Liver (tissue), 9 donors: ENCODE measurements around the gene DNAH17. TPM values are rescaled to one million over a fixed set of nuclear protein-coding genes. Genes with fewer than 3 reads are reported as not detected.

Experiments
- DNase-seq: peaks from one replicate; pipeline ENCODE4 v3.0.0-alpha.2; 2017; ENCODE audit warnings: low spot score
- H3K27ac ChIP-seq, 2 donors: one replicate each; pipeline ENCODE4 v1.7.0; 2013; ENCODE audit warnings: inconsistent platforms in 2 of 2, low read length in 2 of 2, control low read depth in 1 of 2, low read depth in 1 of 2, mild to moderate bottlenecking in 1 of 2
- H3K27me3 ChIP-seq, 4 donors: one replicate each; pipeline versions ENCODE4 v1.6.1 to v1.7.0; 2013; ENCODE audit warnings: low read length in 3 of 4, inconsistent platforms in 1 of 4, mild to moderate bottlenecking in 1 of 4, moderate library complexity in 1 of 4; ENCODE audit not compliant: control insufficient read depth in 4 of 4, insufficient read depth in 4 of 4
- H3K36me3 ChIP-seq, 4 donors: one replicate each; pipeline versions ENCODE4 v1.6.1 to v1.7.0; 2013; ENCODE audit warnings: low read length in 3 of 4, mild to moderate bottlenecking in 3 of 4, low read depth in 1 of 4, moderate library complexity in 1 of 4; ENCODE audit not compliant: control insufficient read depth in 4 of 4, insufficient read depth in 3 of 4
- H3K4me1 ChIP-seq, 4 donors: one replicate each; pipeline versions ENCODE4 v1.6.1 to v1.7.0; 2013; ENCODE audit warnings: low read length in 3 of 4, mild to moderate bottlenecking in 3 of 4, moderate library complexity in 1 of 4; ENCODE audit not compliant: control insufficient read depth in 4 of 4, insufficient read depth in 4 of 4
- H3K4me3 ChIP-seq, 3 donors: one replicate each; pipeline versions ENCODE4 v1.6.1 to v1.7.0; 2013; ENCODE audit warnings: low read length in 3 of 3, control low read depth in 1 of 3, low read depth in 1 of 3, mild to moderate bottlenecking in 1 of 3
- H3K9ac ChIP-seq, 2 donors: one replicate each; pipeline ENCODE4 v1.7.0; 2013; ENCODE audit warnings: low read length in 2 of 2, mild to moderate bottlenecking in 2 of 2, moderate library complexity in 2 of 2, control low read depth in 1 of 2, low read depth in 1 of 2
- H3K9me3 ChIP-seq, 4 donors: one replicate each; pipeline versions ENCODE4 v1.6.1 to v1.7.0; 2013; ENCODE audit warnings: low read length in 3 of 4; ENCODE audit not compliant: control insufficient read depth in 4 of 4
- EGR1 ChIP-seq, 2 donors: IDR thresholded peaks; 2 replicates each; pipeline ENCODE4 v1.6.1; 2016 to 2018; ENCODE audit warnings: antibody characterized with exemption in 2 of 2, low read depth in 2 of 2
- FOXA1 ChIP-seq: IDR thresholded peaks from 2 replicates; pipeline ENCODE4 v1.6.1; 2016; ENCODE audit warnings: antibody characterized with exemption
- FOXA2 ChIP-seq: IDR thresholded peaks from 2 replicates; pipeline ENCODE4 v1.6.1; 2016; ENCODE audit warnings: antibody characterized with exemption
- GABPA ChIP-seq, 2 donors: IDR thresholded peaks in 1 of 2; conservative IDR thresholded peaks in 1 of 2; 2 replicates each; pipeline ENCODE4 v1.6.1; 2016; ENCODE audit warnings: antibody characterized with exemption in 2 of 2, mild to moderate bottlenecking in 1 of 2, moderate library complexity in 1 of 2
- HNF4A ChIP-seq, 2 donors: conservative IDR thresholded peaks; 2 replicates each; pipeline ENCODE4 v1.6.1; 2016; ENCODE audit warnings: antibody characterized with exemption in 2 of 2, mild to moderate bottlenecking in 2 of 2
- HNF4G ChIP-seq: IDR thresholded peaks from 2 replicates; pipeline ENCODE4 v1.6.1; 2016; ENCODE audit warnings: antibody characterized with exemption
- JUND ChIP-seq, 2 donors: IDR thresholded peaks; 2 replicates each; pipeline ENCODE4 v1.6.1; 2016; ENCODE audit warnings: antibody characterized with exemption in 2 of 2
- NR2F2 ChIP-seq: IDR thresholded peaks from 2 replicates; pipeline ENCODE4 v1.6.1; 2016; ENCODE audit warnings: antibody characterized with exemption
- RAD21 ChIP-seq, 2 donors: IDR thresholded peaks; 2 replicates each; pipeline ENCODE4 v1.6.1; 2016; ENCODE audit warnings: antibody characterized with exemption in 2 of 2, mild to moderate bottlenecking in 2 of 2
- RXRA ChIP-seq, 2 donors: IDR thresholded peaks; 2 replicates each; pipeline ENCODE4 v1.6.1; 2017 to 2018; ENCODE audit warnings: antibody characterized with exemption in 2 of 2, mild to moderate bottlenecking in 1 of 2
- SP1 ChIP-seq: IDR thresholded peaks from 2 replicates; pipeline ENCODE4 v1.6.1; 2018; ENCODE audit warnings: antibody characterized with exemption, mild to moderate bottlenecking
- TAF1 ChIP-seq: conservative IDR thresholded peaks from 2 replicates; pipeline ENCODE4 v1.6.1; 2016; ENCODE audit warnings: antibody characterized with exemption, mild to moderate bottlenecking
- YY1 ChIP-seq: IDR thresholded peaks from 2 replicates; pipeline ENCODE4 v1.6.1; 2016; ENCODE audit warnings: antibody characterized with exemption, mild to moderate bottlenecking
- WGBS: extraction: QIAGEN DNeasy Blood & Tissue Kit; methylation state at CpG from one replicate; pipeline ENCODE4 v1.1.7; 2013; 5-methylcytosine and 5-hydroxymethylcytosine counted together
- polyA plus RNA-seq, 2 donors: library from polyadenylated mRNA; stranded (reverse) in 1 of 2; unstranded in 1 of 2; fragments of 200-250 nt in 1 of 2; fragments of >200 nt in 1 of 2; fragmentation: Nextera tagmentation in 1 of 2; extraction: Ambion mirVana in 1 of 2; gene quantifications; one replicate each; pipeline versions ENCODE4 v1.2.1 to v1.2.3, GENCODE V29; 2013 to 2015
- total RNA-seq, 2 donors: library from RNA; depleted of rRNA; stranded (reverse); fragments of >200 nt; gene quantifications; one replicate each; pipeline ENCODE4 v1.2.3, GENCODE V29; 2014
- TF ChIP-seq, protein P1 (sequence below): fragments of 150-350 bp; IDR thresholded peaks from 2 replicates; pipeline ENCODE4 v1.5.1; 2017; ENCODE audit warnings: improper control_type of control experiment, low read depth, low read length; ENCODE audit not compliant: missing input control
- TF ChIP-seq, protein P2 (sequence below): IDR thresholded peaks from 2 replicates; pipeline ENCODE4 v1.6.1; 2016; ENCODE audit warnings: antibody characterized with exemption, mild to moderate bottlenecking
- TF ChIP-seq, protein P3 (sequence below): IDR thresholded peaks from 2 replicates; pipeline ENCODE4 v1.6.1; 2016; ENCODE audit warnings: antibody characterized with exemption
- TF ChIP-seq, protein P4 (sequence below): IDR thresholded peaks from 2 replicates; pipeline ENCODE4 v1.6.1; 2016; ENCODE audit warnings: antibody characterized with exemption
- TF ChIP-seq, protein P5 (sequence below): IDR thresholded peaks from 2 replicates; pipeline ENCODE4 v1.6.1; 2016; ENCODE audit warnings: antibody characterized with exemption
- donor health status: healthy.
- donor health status: healthy.
- donor health status: healthy.
- donor health status: healthy.
- donor health status: healthy.

Gene DNAH17
- total and polyA plus RNA-seq, 4 donors: 0.09 to 0.79 TPM; not detected in 2

DNA sequence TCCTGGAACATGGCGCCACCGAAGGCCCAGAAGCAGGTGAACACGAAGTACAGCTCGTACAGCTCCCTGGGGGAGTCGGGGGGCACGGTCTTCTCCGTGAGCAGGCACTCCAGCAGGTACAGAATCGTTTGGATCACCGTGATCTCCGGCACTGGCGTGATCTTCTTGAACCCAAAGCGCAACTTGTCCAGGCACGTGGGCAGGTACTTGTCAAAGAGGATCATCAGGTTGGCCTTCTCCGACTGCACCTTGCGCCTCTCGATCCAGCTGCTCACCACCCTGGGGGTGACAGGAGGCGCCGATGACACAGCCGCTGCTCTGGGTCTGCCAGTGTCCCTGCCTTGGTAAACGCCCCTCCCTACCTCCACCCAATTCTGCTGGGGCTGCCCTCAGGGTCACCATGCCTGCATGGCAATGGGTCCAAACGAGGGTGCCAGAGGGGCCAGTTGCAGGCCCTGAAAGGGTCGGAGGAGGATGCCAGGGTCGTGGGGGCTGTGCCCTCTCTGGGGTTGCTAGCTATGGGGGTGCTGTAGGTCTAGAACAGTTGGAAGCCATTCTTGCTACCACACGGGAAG lies 90.9 kb downstream of the DNAH17 start:
- Histone ChIP-seq H3K4me3 (no peak overlapping the region), H3K36me3 (no peaks in the 10 kb centered on the region), H3K9ac (no peak overlapping the region), H3K4me1 (no peaks in the 10 kb centered on the region), H3K27me3 (peaks cover 0 to 4% (median 0%) of the 10 kb centered on the region in 4 donors), H3K27ac (no peak overlapping the region), H3K9me3 (no peaks in the 10 kb centered on the region)
- WGBS: 92% methylated on average over 24 of the region's 24 CpGs
- TF ChIP-seq EGR1 (IDR thresholded peaks at IDR 0.05; ENCODE audit: low read depth in 2 of 2) (no peak), TAF1 (no peak), GABPA (IDR thresholded peaks at IDR 0.05 in 1 of 2, conservative IDR thresholded peaks at IDR 0.05 in 1 of 2) (no peak), SP1 (no peak), HNF4G (no peak), FOXA1 (no peak), RXRA (IDR thresholded peaks at IDR 0.05) (no peak), YY1 (no peak), RAD21 (IDR thresholded peaks at IDR 0.05) (no peak), FOXA2 (no peak), JUND (IDR thresholded peaks at IDR 0.05) (no peak), HNF4A (conservative IDR thresholded peaks at IDR 0.05) (no peak), NR2F2 (no peak)
- TF ChIP-seq, protein P1, sequence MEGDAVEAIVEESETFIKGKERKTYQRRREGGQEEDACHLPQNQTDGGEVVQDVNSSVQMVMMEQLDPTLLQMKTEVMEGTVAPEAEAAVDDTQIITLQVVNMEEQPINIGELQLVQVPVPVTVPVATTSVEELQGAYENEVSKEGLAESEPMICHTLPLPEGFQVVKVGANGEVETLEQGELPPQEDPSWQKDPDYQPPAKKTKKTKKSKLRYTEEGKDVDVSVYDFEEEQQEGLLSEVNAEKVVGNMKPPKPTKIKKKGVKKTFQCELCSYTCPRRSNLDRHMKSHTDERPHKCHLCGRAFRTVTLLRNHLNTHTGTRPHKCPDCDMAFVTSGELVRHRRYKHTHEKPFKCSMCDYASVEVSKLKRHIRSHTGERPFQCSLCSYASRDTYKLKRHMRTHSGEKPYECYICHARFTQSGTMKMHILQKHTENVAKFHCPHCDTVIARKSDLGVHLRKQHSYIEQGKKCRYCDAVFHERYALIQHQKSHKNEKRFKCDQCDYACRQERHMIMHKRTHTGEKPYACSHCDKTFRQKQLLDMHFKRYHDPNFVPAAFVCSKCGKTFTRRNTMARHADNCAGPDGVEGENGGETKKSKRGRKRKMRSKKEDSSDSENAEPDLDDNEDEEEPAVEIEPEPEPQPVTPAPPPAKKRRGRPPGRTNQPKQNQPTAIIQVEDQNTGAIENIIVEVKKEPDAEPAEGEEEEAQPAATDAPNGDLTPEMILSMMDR: no peak
- TF ChIP-seq, protein P2, sequence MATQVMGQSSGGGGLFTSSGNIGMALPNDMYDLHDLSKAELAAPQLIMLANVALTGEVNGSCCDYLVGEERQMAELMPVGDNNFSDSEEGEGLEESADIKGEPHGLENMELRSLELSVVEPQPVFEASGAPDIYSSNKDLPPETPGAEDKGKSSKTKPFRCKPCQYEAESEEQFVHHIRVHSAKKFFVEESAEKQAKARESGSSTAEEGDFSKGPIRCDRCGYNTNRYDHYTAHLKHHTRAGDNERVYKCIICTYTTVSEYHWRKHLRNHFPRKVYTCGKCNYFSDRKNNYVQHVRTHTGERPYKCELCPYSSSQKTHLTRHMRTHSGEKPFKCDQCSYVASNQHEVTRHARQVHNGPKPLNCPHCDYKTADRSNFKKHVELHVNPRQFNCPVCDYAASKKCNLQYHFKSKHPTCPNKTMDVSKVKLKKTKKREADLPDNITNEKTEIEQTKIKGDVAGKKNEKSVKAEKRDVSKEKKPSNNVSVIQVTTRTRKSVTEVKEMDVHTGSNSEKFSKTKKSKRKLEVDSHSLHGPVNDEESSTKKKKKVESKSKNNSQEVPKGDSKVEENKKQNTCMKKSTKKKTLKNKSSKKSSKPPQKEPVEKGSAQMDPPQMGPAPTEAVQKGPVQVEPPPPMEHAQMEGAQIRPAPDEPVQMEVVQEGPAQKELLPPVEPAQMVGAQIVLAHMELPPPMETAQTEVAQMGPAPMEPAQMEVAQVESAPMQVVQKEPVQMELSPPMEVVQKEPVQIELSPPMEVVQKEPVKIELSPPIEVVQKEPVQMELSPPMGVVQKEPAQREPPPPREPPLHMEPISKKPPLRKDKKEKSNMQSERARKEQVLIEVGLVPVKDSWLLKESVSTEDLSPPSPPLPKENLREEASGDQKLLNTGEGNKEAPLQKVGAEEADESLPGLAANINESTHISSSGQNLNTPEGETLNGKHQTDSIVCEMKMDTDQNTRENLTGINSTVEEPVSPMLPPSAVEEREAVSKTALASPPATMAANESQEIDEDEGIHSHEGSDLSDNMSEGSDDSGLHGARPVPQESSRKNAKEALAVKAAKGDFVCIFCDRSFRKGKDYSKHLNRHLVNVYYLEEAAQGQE: no peak
- TF ChIP-seq, protein P3, sequence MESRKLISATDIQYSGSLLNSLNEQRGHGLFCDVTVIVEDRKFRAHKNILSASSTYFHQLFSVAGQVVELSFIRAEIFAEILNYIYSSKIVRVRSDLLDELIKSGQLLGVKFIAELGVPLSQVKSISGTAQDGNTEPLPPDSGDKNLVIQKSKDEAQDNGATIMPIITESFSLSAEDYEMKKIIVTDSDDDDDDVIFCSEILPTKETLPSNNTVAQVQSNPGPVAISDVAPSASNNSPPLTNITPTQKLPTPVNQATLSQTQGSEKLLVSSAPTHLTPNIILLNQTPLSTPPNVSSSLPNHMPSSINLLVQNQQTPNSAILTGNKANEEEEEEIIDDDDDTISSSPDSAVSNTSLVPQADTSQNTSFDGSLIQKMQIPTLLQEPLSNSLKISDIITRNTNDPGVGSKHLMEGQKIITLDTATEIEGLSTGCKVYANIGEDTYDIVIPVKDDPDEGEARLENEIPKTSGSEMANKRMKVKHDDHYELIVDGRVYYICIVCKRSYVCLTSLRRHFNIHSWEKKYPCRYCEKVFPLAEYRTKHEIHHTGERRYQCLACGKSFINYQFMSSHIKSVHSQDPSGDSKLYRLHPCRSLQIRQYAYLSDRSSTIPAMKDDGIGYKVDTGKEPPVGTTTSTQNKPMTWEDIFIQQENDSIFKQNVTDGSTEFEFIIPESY: no peak
- TF ChIP-seq, protein P4, sequence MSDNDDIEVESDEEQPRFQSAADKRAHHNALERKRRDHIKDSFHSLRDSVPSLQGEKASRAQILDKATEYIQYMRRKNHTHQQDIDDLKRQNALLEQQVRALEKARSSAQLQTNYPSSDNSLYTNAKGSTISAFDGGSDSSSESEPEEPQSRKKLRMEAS: no peak
- TF ChIP-seq, protein P5, sequence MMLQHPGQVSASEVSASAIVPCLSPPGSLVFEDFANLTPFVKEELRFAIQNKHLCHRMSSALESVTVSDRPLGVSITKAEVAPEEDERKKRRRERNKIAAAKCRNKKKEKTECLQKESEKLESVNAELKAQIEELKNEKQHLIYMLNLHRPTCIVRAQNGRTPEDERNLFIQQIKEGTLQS: no peak
- no peak for DNase-seq
